PC-9 (cell line): Measurements from ENCODE around the gene KCTD20.

Experiments used
- EZH2 ChIP-seq: fragments of 200-600 bp; sonication (generic); IDR thresholded peaks from 2 replicates; pipeline ENCODE4 v1.8.0; 2017; ENCODE audit warnings: antibody characterized with exemption, low read depth
- TF ChIP-seq, protein P1 (sequence below): fragments of 200-600 bp; sonication (generic); conservative IDR thresholded peaks from 2 replicates; pipeline ENCODE4 v1.6.1; 2017; ENCODE audit warnings: mixed run types, antibody characterized with exemption, mild to moderate bottlenecking, moderate library complexity

DNA sequence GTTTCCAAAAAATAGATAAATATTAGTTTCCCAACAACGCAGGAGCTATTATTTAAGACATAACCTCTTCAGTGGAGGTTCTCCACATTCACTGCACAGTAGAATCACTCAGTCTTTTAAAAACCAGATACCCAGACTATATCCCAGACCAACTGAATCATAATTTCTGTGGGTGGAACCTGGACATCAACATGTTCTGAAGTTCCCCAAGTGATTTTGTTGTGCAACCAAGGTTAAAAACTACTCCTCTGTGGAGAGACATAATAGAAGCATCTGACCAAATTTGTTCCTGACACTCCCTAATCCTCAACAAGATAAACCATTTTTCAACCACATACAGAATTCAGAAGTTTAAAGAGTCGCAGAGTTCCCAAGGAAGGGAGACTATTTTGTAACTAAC lies 62.2 kb downstream of the KCTD20 start:
- TF ChIP-seq, protein P1, sequence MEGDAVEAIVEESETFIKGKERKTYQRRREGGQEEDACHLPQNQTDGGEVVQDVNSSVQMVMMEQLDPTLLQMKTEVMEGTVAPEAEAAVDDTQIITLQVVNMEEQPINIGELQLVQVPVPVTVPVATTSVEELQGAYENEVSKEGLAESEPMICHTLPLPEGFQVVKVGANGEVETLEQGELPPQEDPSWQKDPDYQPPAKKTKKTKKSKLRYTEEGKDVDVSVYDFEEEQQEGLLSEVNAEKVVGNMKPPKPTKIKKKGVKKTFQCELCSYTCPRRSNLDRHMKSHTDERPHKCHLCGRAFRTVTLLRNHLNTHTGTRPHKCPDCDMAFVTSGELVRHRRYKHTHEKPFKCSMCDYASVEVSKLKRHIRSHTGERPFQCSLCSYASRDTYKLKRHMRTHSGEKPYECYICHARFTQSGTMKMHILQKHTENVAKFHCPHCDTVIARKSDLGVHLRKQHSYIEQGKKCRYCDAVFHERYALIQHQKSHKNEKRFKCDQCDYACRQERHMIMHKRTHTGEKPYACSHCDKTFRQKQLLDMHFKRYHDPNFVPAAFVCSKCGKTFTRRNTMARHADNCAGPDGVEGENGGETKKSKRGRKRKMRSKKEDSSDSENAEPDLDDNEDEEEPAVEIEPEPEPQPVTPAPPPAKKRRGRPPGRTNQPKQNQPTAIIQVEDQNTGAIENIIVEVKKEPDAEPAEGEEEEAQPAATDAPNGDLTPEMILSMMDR = no peak
- TF ChIP-seq EZH2 = no peak
